Limb (tissue), 2 donors: ENCODE results near the gene CMTM3.
"Not testable (repeated sequence)": the region's sequence is repeated elsewhere in the genome, so short reads cannot be mapped to it uniquely, and the experiment has no call there.

Experiments used
- DNase-seq, 2 donors: peaks; one replicate each; pipeline ENCODE4 v3.0.0-alpha.2; 2016; ENCODE audit errors: extremely low spot score in 2 of 2

CMTM3 gene

GRCh38 chr16:66604376-66605176 lies at the start of gene CMTM3:
CMTM3 (plus strand) TSS chr16:66604704; CDS start chr16:66604806, 102 bp downstream.
- peak; percentile 72 to 93 for DNase-seq

DNA sequence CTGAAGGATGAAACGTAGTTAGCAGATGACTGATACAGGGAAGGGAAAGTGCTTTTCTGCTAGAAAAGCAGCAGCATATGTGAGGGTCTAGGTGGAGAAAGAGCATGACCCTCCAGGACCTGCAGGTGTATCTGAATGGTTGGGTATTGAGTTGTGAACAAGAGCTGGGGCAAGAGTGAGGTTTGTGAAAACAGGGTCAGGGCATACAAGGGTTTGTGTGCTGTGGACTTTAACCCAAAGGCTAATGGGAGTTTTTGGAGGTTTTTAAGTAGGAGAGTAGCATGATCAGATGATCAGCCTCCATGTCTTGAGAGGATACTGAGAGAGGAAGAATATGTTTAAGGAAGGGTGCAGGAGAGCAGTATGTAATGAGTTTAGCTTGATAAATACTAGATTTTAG lies 44.4 kb upstream of the CMTM3 start:
- DNase-seq: no peak

DNA sequence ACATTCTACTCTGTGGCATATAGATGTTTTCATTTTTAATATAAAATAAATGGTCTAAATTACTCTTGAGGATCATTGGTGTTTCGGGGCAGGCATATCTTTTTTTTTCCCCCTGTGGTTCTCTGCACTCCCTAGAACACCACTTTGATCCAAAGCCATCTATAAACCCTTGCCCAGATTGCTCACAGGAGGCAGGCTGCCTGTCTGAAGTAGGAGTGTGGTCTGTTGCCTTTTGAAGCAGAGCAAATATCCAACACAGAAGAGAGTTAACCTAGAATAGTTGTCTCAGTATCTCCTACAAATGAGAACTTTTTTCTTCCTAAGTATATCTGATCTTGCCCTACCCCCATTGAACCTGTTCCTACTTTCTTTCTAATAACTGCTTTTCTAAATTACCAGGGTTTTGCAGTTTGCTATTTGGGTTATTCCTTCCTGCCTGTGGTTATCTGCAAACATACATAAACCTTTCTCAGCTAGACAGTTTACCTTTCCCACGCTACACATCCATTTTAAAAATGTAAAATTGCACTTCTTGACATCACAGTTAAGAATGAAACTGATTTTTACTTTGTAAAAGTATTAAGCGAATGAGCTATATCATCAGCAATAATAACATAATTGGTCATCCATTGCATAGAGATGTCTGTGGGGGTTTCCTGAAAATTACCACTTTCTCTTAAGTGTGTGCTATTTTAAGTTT lies 43.0 kb upstream of the CMTM3 start:
- no peak for DNase-seq

DNA sequence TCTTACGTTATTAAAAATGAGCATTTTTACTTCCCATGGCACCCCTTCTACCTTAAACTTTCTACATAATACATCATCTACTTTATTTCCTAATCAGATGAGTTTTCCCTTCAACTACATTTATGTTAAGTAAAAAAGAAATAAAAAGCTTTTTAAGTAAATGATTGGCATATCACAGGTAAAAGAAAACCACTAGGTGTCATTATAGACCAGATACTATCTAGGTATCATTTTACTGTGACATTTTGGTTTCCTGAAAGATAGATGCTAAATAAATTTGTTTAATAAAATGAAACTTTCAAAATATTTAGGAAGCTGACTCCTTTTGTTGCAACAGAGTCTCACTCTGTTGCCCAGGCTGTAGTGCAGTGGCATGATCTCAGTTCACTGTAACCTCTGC lies 42.1 kb upstream of the CMTM3 start:
- no peak for DNase-seq

DNA sequence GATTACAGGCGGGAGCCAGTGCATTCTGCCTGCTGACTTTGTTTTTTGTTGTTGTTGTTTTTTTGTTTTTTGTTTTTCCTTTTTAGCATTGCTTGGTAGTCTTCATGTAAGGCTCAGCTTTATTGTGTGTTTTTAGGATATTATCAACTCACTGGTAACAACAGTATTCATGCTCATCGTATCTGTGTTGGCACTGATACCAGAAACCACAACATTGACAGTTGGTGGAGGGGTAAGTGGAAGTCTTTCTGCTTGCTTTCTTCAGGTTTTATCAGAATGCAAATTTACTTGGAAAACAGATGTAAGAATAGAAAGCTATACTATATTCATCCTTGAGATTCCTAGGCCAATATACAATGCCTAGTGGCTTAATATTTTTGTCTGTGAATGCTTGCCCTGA lies 41.5 kb upstream of the CMTM3 start:
- DNase-seq: no peak

- no peak for DNase-seq
These were observed 40.8 kb upstream of the CMTM3 start for GRCh38 chr16:66563574-66564334.

- no peak for DNase-seq
These were observed 38.2 kb upstream of the CMTM3 start, which contains the start of gene CMTM1 for GRCh38 chr16:66566051-66566901. CMTM1 (plus strand) TSS chr16:66566439; CDS start chr16:66566514, 75 bp downstream.

- not testable (repeated sequence) for DNase-seq
These were observed 37.2 kb upstream of the CMTM3 start for GRCh38 chr16:66567270-66567669.

GRCh38 chr16:66568355-66568754 lies 36.1 kb upstream of the CMTM3 start:
- no peak for DNase-seq

GRCh38 chr16:66569131-66569530 lies 35.4 kb upstream of the CMTM3 start:
- DNase-seq: no peak

- no peak for DNase-seq
These were observed 34.6 kb upstream of the CMTM3 start for GRCh38 chr16:66569827-66570405.

DNA sequence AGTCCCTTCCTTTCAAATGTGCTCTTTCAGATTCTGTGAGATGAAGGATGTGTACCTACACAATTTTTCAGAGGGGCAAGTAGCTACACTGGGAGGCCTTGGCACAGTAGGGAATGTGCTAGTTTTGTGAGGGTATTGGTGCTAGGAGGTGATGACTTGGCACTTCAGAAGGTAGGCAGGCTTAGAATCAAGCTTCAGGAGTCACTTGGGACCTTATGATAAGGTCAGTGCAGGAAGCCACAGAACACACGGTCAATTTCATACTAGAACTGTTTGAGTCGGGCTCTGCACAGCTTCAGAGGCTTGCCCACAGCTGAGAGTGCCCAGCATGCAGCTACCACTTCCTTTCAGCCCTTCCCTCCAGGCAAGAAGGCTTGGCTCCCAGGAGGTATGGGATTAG lies 32.1 kb upstream of the CMTM3 start:
- DNase-seq: no peak

DNA sequence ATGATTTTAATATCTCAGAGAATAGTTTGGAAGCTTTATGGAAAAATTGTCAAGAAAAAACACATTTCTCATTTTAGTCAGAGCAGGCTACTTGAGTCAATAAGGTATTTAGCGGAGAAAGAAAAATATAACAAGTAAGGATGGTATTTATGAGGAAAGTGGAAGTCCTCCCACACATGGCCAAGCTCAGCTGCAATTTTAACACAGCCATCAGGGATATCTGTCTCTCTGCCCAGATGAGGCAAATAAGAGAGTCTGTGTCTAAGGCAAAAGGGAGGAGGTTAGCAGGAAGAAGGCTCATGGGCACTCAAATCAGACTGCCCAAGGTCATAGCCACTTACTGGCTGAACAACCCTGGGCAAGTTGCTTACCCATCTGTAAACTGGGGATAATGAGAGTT lies 30.4 kb upstream of the CMTM3 start:
- no peak for DNase-seq

- no peak for DNase-seq
These were observed 30.0 kb upstream of the CMTM3 start for GRCh38 chr16:66574531-66574930.

GRCh38 chr16:66575060-66575459 lies 29.4 kb upstream of the CMTM3 start:
- DNase-seq: no peak

DNA sequence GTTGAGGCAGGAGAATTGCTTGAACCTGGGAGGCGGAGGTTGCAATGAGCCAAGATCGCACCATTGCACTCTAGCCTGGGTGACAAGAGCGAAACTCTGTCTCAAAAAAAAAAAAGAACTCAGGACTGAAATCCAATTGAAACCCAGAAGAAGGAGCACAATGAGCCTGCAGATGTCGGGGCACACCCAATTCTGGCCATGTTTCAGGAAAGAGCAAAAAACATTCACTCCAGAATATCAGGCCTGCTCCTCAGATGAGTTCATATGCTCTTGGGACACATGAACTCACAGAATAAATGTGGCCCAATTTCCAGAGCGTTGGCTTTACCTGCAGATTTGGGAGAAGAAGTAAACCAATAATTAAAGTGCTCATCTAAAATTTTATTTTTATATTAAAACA lies 28.2 kb upstream of the CMTM3 start:
- no peak for DNase-seq

GRCh38 chr16:66578651-66579531 lies 25.6 kb upstream of the CMTM3 start, which contains the start of gene CMTM2:
CMTM2 (plus strand) TSS chr16:66579463; CDS start chr16:66579608, 145 bp downstream.
- DNase-seq: peak in 1 of 2 donors; percentile 77

GRCh38 chr16:66580605-66581209 lies 23.8 kb upstream of the CMTM3 start:
- DNase-seq: peak in 1 of 2 donors; percentile 67
